Lower leg skin (tissue), 4 donors: ENCODE data around the gene ZNF618. TPM values are rescaled to one million over a fixed set of nuclear protein-coding genes. Genes with fewer than 3 reads are reported as not detected.

Source experiments
- DNase-seq, 2 donors: peaks; one replicate each; pipeline ENCODE4 v3.0.0-alpha.2; 2019; ENCODE audit warnings: low spot score in 2 of 2
- H3K4me3 ChIP-seq: fragments of 200-600 bp; sonication (generic); 2 replicates; pipeline ENCODE4 v1.5.1; 2017; ENCODE audit warnings: mild to moderate bottlenecking, low read depth; ENCODE audit not compliant: poor library complexity, severe bottlenecking
- CTCF ChIP-seq, 3 donors: fragments of 450-650 bp; IDR thresholded peaks; one replicate each; pipeline ENCODE4 v1.5.1; 2016; ENCODE audit warnings: antibody characterized with exemption in 3 of 3, mild to moderate bottlenecking in 3 of 3, moderate library complexity in 2 of 3
- POLR2A ChIP-seq, 2 donors: fragments of 450-650 bp; IDR thresholded peaks; one replicate each; pipeline ENCODE4 v1.6.1; 2016 to 2017; ENCODE audit warnings: antibody characterized with exemption in 2 of 2, mild to moderate bottlenecking in 1 of 2, moderate library complexity in 1 of 2
- WGBS, 2 donors: methylation state at CpG; one replicate each; pipeline ENCODE4 v1.1.5; 2018; 5-methylcytosine and 5-hydroxymethylcytosine counted together
- intact Hi-C: fragments of 100-400 bp; cut with DNase I; formaldehyde crosslinking; loops from one replicate; pipeline ENCODE4 v1.15.0; 2023; ENCODE audit warnings: low total_unique reads
- total RNA-seq, 4 donors: library from RNA; depleted of rRNA; stranded (reverse); fragments of >200 nt; gene quantifications; one replicate each; pipeline ENCODE4 v1.1.0, GENCODE V29; 2016

ZNF618 gene
- total RNA-seq, 4 donors from 2014 or later, result 1.1 to 4.1 (median 2.5) TPM

- no peak for TF ChIP-seq CTCF (IDR thresholded peaks at IDR 0.05)
- TF ChIP-seq POLR2A (IDR thresholded peaks at IDR 0.05), result no peak
- H3K4me3 ChIP-seq, result no peak overlapping the region
- intact Hi-C loops, result no loop called here
- DNase-seq, result no peak
- 93 to 96% methylated on average over 2 of the region's 2 CpGs for WGBS, 2 donors
Observed at GRCh38 chr9:113863345-113863744, 12.8 kb upstream of the ZNF618 start.

GRCh38 chr9:113868501-113868900 is 7.6 kb upstream of the ZNF618 start:
- TF ChIP-seq CTCF (IDR thresholded peaks at IDR 0.05), result no peak
- DNase-seq, result no peak
- intact Hi-C loops, result no loop called here
- 62 to 69% methylated on average over 3 of the region's 3 CpGs for WGBS, 2 donors
- no peak overlapping the region for H3K4me3 ChIP-seq

GRCh38 chr9:113872485-113873143 is 3.5 kb upstream of the ZNF618 start:
- TF ChIP-seq CTCF (IDR thresholded peaks at IDR 0.05), result no peak
- TF ChIP-seq POLR2A (IDR thresholded peaks at IDR 0.05), result no peak
- H3K4me3 ChIP-seq, result no peak overlapping the region
- 65 to 73% methylated on average over 10 of the region's 10 CpGs for WGBS, 2 donors
- DNase-seq, result no peak
- intact Hi-C loops, result no loop called here

GRCh38 chr9:113873446-113873845 is 2.7 kb upstream of the ZNF618 start:
- no peak for DNase-seq
- TF ChIP-seq POLR2A (IDR thresholded peaks at IDR 0.05) (no peak), CTCF (IDR thresholded peaks at IDR 0.05) (no peak)
- intact Hi-C loops, result no loop called here
- 88 to 97% methylated on average over 5 of the region's 5 CpGs for WGBS, 2 donors
- no peak overlapping the region for H3K4me3 ChIP-seq

GRCh38 chr9:113873926-113874325 is 2.2 kb upstream of the ZNF618 start:
- TF ChIP-seq CTCF (IDR thresholded peaks at IDR 0.05), result no peak
- no peak for TF ChIP-seq POLR2A (IDR thresholded peaks at IDR 0.05)
- 77 to 100% methylated on average over 2 to 3 of the region's 3 CpGs for WGBS, 2 donors
- intact Hi-C loops, result no loop called here
- DNase-seq, result no peak
- no peak overlapping the region for H3K4me3 ChIP-seq
